ENCODE results near the gene PDE3A.

- no peak for TF ChIP-seq CTCF (IDR thresholded peaks at IDR 0.05)
- no peak for TF ChIP-seq POLR2A (IDR thresholded peaks at IDR 0.05)
Observed at GRCh38 chr12:20547816-20548575, 179.7 kb downstream of the PDE3A start.
